ENCODE data around the gene SH3PXD2A.

DNA sequence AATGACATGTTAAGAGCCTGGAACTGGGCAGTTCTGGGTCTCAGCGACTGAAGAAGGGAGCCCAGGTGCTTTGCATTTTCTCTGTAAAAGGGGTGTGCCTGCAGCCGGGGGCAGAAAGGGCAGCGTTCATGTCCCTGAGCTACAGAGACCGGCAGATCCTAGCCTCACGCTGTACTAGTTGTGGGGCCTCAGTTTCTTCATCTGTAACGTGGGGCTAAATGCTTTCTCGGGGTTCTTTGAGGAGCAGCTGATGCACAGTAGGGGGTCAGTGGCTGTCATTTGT is 282.2 kb downstream of the SH3PXD2A start:
- TF ChIP-seq POLR2A (IDR thresholded peaks at IDR 0.05; ENCODE audit: low read depth, low read length), result no peak
- no peak for TF ChIP-seq TAF1 (IDR thresholded peaks at IDR 0.05; ENCODE audit: borderline replicate concordance, low read depth, low read length)
- no peak for TF ChIP-seq POLR2AphosphoS5 (IDR thresholded peaks at IDR 0.05; ENCODE audit: low read depth, low read length)
